H1 (cell line): ENCODE data around the gene BECN2. TPM values are rescaled to one million over a fixed set of nuclear protein-coding genes. Genes with fewer than 3 reads are reported as not detected.

ENCODE experiments used
- CTCF ChIA-PET: fragments of 300-600 bp; sonication (Branson Sonifier 250); formaldehyde crosslinking; loops from one replicate; lab custom pipeline; 2021; ENCODE audit not compliant: partially characterized antibody; lab: Charles Lee
- POLR2A ChIA-PET: fragments of 300-600 bp; sonication (Branson Sonifier 250); formaldehyde crosslinking; loops from one replicate; lab custom pipeline; 2021; ENCODE audit warnings: inconsistent platforms; ENCODE audit not compliant: partially characterized antibody; lab: Charles Lee
- DNase-seq, 2 experiments: peaks; one replicate each; pipeline versions ENCODE4 v3.0.0 to v3.0.0-alpha.2; 2010 to 2022; ENCODE audit warnings: low spot score in 2 of 2, low read depth in 1 of 2, mixed read lengths in 1 of 2
- FAIRE-seq: peaks from 2 replicates; lab custom pipeline; 2011; peaks lifted over from hg19 to GRCh38; lab: Jason Lieb, UNC
- H2AFZ ChIP-seq: 2 replicates; pipeline ENCODE4 v1.8.1; 2012; ENCODE audit warnings: low read length, inconsistent platforms
- H2AK5ac ChIP-seq: 2 replicates; pipeline ENCODE4 v1.6.1; 2013; ENCODE audit warnings: low read depth, low read length
- H2BK120ac ChIP-seq: replicated peaks from 2 replicates; pipeline ENCODE3; 2013; ENCODE audit warnings: low read depth, low read length, inconsistent platforms
- H2BK12ac ChIP-seq: 2 replicates; pipeline ENCODE4 v1.6.1; 2013; ENCODE audit warnings: low read depth, low read length
- H2BK15ac ChIP-seq: 2 replicates; pipeline ENCODE4 v1.6.1; 2013; ENCODE audit warnings: low read length
- H2BK20ac ChIP-seq: 2 replicates; pipeline ENCODE4 v1.6.1; 2013; ENCODE audit warnings: low read length
- H2BK5ac ChIP-seq: 2 replicates; pipeline ENCODE4 v1.6.1; 2013; ENCODE audit warnings: low read depth, low read length
- H3K14ac ChIP-seq: 2 replicates; pipeline ENCODE4 v1.6.1; 2013; ENCODE audit warnings: inconsistent platforms; ENCODE audit not compliant: insufficient read length
- H3K18ac ChIP-seq: 2 replicates; pipeline ENCODE4 v1.6.1; 2013; ENCODE audit warnings: low read length; ENCODE audit errors: extremely low read depth
- H3K23ac ChIP-seq: 2 replicates; pipeline ENCODE4 v1.6.1; 2013; ENCODE audit warnings: inconsistent platforms; ENCODE audit not compliant: insufficient read length
- H3K23me2 ChIP-seq: 2 replicates; pipeline ENCODE4 v1.6.1; 2013; ENCODE audit warnings: low read depth, low read length
- H3K27ac ChIP-seq: 2 replicates; pipeline ENCODE4 v1.6.1; 2011; ENCODE audit warnings: low read depth, low read length, inconsistent platforms
- H3K27me3 ChIP-seq, 4 experiments: replicated peaks in 1 of 4; 1 replicate in 1 of 4; 2 replicates in 3 of 4; pipeline versions ENCODE4 v1.6.1 to v1.8.1; 2011 to 2013; ENCODE audit warnings: low read length in 3 of 4, mild to moderate bottlenecking in 3 of 4, inconsistent platforms in 2 of 4, mixed read lengths in 2 of 4, moderate library complexity in 1 of 4; ENCODE audit not compliant: control insufficient read depth in 3 of 4, insufficient read depth in 3 of 4; ENCODE audit errors: extremely low read depth in 1 of 4
- H3K36me3 ChIP-seq, 4 experiments: 2 replicates each; pipeline versions ENCODE4 v1.6.1 to v1.8.1; 2011 to 2013; ENCODE audit warnings: mild to moderate bottlenecking in 4 of 4, low read length in 3 of 4, moderate library complexity in 2 of 4, control low read depth in 1 of 4, inconsistent platforms in 1 of 4; ENCODE audit not compliant: insufficient read depth in 4 of 4, control insufficient read depth in 2 of 4
- H3K4ac ChIP-seq: replicated peaks from 2 replicates; pipeline ENCODE3; 2013; ENCODE audit warnings: low read length, low read depth, mixed read lengths, inconsistent platforms; ENCODE audit not compliant: insufficient read length
- H3K4me1 ChIP-seq, 4 experiments: replicated peaks in 1 of 4; 1 replicate in 1 of 4; 2 replicates in 3 of 4; pipeline versions ENCODE4 v1.6.1 to v1.8.1; 2011 to 2013; ENCODE audit warnings: low read length in 3 of 4, inconsistent platforms in 2 of 4, mixed read lengths in 1 of 4; ENCODE audit not compliant: insufficient read depth in 4 of 4, control insufficient read depth in 3 of 4
- H3K4me2 ChIP-seq, 2 experiments: 2 replicates each; pipeline versions ENCODE4 v1.6.1 to v1.8.1; 2011 to 2013; ENCODE audit warnings: low read depth in 2 of 2, low read length in 2 of 2, control low read depth in 1 of 2, inconsistent platforms in 1 of 2, mild to moderate bottlenecking in 1 of 2; ENCODE audit not compliant: insufficient read depth in 1 of 2
- H3K4me3 ChIP-seq, 4 experiments: fragments of 200-600, 300-600 bp in 1 of 4; sonication (generic), shearing (Covaris generic), sonication (Bioruptor Twin) in 1 of 4; 2 replicates each; pipeline versions ENCODE4 v1.5.1 to v1.8.1; 2011 to 2016; ENCODE audit warnings: low read length in 4 of 4, low read depth in 3 of 4, control low read depth in 2 of 4, inconsistent platforms in 2 of 4, mild to moderate bottlenecking in 2 of 4, mixed read lengths in 1 of 4, moderate library complexity in 1 of 4; ENCODE audit not compliant: insufficient read depth in 2 of 4; ENCODE audit errors: extremely low read depth in 1 of 4
- H3K56ac ChIP-seq: replicated peaks from 2 replicates; pipeline ENCODE3; 2013; ENCODE audit warnings: low read depth, mild to moderate bottlenecking, mixed read lengths, low read length, inconsistent platforms; ENCODE audit not compliant: insufficient read length
- H3K79me1 ChIP-seq: 2 replicates; pipeline ENCODE4 v1.6.1; 2013; ENCODE audit warnings: low read depth, low read length, control low read depth
- H3K79me2 ChIP-seq, 2 experiments: 2 replicates each; pipeline versions ENCODE4 v1.6.1 to v1.8.1; 2012 to 2013; ENCODE audit warnings: low read length in 2 of 2, mild to moderate bottlenecking in 2 of 2, inconsistent platforms in 1 of 2; ENCODE audit not compliant: insufficient read depth in 2 of 2, control insufficient read depth in 1 of 2
- H3K9ac ChIP-seq, 4 experiments: replicated peaks in 1 of 4; 1 replicate in 1 of 4; 2 replicates in 3 of 4; pipeline versions ENCODE4 v1.6.1 to v1.8.1; 2011 to 2013; ENCODE audit warnings: low read depth in 3 of 4, low read length in 3 of 4, control low read depth in 2 of 4, mild to moderate bottlenecking in 2 of 4, moderate library complexity in 2 of 4, inconsistent platforms in 1 of 4; ENCODE audit errors: extremely low read depth in 1 of 4
- H3K9me3 ChIP-seq, 2 experiments: 2 replicates each; pipeline versions ENCODE4 v1.6.1 to v1.8.1; 2012 to 2013; ENCODE audit warnings: mild to moderate bottlenecking in 2 of 2, moderate library complexity in 2 of 2, control low read depth in 1 of 2, inconsistent platforms in 1 of 2, low read depth in 1 of 2, low read length in 1 of 2, mixed read lengths in 1 of 2; ENCODE audit not compliant: insufficient read depth in 2 of 2
- H4K20me1 ChIP-seq, 2 experiments: replicated peaks in 1 of 2; 2 replicates each; pipeline versions ENCODE3 to v1.8.1; 2011 to 2013; ENCODE audit warnings: inconsistent platforms in 2 of 2, low read length in 2 of 2, mild to moderate bottlenecking in 1 of 2; ENCODE audit not compliant: insufficient read depth in 2 of 2, control insufficient read depth in 1 of 2
- H4K5ac ChIP-seq: 2 replicates; pipeline ENCODE4 v1.6.1; 2013; ENCODE audit warnings: low read length, low read depth, mixed read lengths, inconsistent platforms; ENCODE audit not compliant: insufficient read length
- H4K8ac ChIP-seq: 2 replicates; pipeline ENCODE4 v1.8.0; 2013; ENCODE audit warnings: mild to moderate bottlenecking, moderate library complexity, low read length, inconsistent platforms; ENCODE audit not compliant: insufficient read depth; ENCODE audit errors: extremely low read depth
- H4K91ac ChIP-seq: replicated peaks from 2 replicates; pipeline ENCODE3; 2013; ENCODE audit warnings: low read length, mixed read lengths, inconsistent platforms; ENCODE audit not compliant: insufficient read length
- CBX5 ChIP-seq: fragments of 300-800, 300-1000 bp; sonication (generic); IDR thresholded peaks from 2 replicates; pipeline ENCODE4 v1.7.1; 2016; ENCODE audit warnings: antibody characterized with exemption, low read length, low read depth
- CEBPB ChIP-seq: IDR thresholded peaks from 2 replicates; pipeline ENCODE4 v1.6.1; 2012; ENCODE audit warnings: low read depth, low read length
- CREB1 ChIP-seq: IDR thresholded peaks from 2 replicates; pipeline ENCODE4 v1.6.1; 2012; ENCODE audit warnings: inconsistent platforms
- CTCF ChIP-seq, 3 experiments: IDR thresholded peaks; 1 replicate in 2 of 3; 2 replicates in 1 of 3; pipeline versions ENCODE4 v1.5.1 to v1.6.1; 2011; ENCODE audit warnings: low read length in 3 of 3, mild to moderate bottlenecking in 3 of 3, inconsistent platforms in 2 of 3, low read depth in 1 of 3, moderate library complexity in 1 of 3; ENCODE audit not compliant: insufficient read depth in 1 of 3; ENCODE audit errors: control extremely low read depth in 1 of 3
- FOSL1 ChIP-seq: IDR thresholded peaks from 2 replicates; pipeline ENCODE4 v1.6.1; 2011; ENCODE audit warnings: mild to moderate bottlenecking, low read depth, low read length, moderate library complexity; ENCODE audit not compliant: insufficient read depth
- GTF2F1 ChIP-seq: IDR thresholded peaks from 2 replicates; pipeline ENCODE4 v1.6.1; 2012; ENCODE audit warnings: low read depth, low read length, improper control_type of control experiment, borderline replicate concordance
- KDM4A ChIP-seq: IDR thresholded peaks from one replicate; pipeline ENCODE4 v1.7.1; 2012; ENCODE audit warnings: low read depth, mild to moderate bottlenecking, moderate library complexity, low read length, inconsistent platforms; ENCODE audit not compliant: severe bottlenecking
- NANOG ChIP-seq: IDR thresholded peaks from 2 replicates; pipeline ENCODE4 v1.6.1; 2011; ENCODE audit warnings: low read length, low read depth, mild to moderate bottlenecking, inconsistent platforms; ENCODE audit not compliant: insufficient read depth, poor library complexity, severe bottlenecking
- NRF1 ChIP-seq: IDR thresholded peaks from 2 replicates; pipeline ENCODE4 v1.6.1; 2011; ENCODE audit warnings: mild to moderate bottlenecking, low read depth, low read length, improper control_type of control experiment
- USF2 ChIP-seq: IDR thresholded peaks from 2 replicates; pipeline ENCODE4 v1.6.1; 2011; ENCODE audit warnings: low read length, improper control_type of control experiment
- ZNF274 ChIP-seq: IDR thresholded peaks from 2 replicates; pipeline ENCODE4 v1.7.0; 2012; ENCODE audit warnings: low read length, borderline replicate concordance; ENCODE audit errors: extremely low read depth
- WGBS, 2 experiments: shearing (Covaris generic) in 1 of 2; methylation state at CpG; one replicate each; pipeline versions ENCODE4 v1.1.6 to v1.1.7; 2013 to 2015; ENCODE audit warnings: low lambda C conversion rate in 2 of 2, mixed read lengths in 2 of 2, inconsistent platforms in 1 of 2, low coverage in 1 of 2, missing lambda C conversion rate in 1 of 2; ENCODE audit not compliant: insufficient replicate concordance in 2 of 2, insufficient coverage in 1 of 2, insufficient read length in 1 of 2; ENCODE audit errors: extremely low coverage in 1 of 2, missing lambda C conversion rate in 1 of 2; 5-methylcytosine and 5-hydroxymethylcytosine counted together
- polyA plus RNA-seq, 7 experiments: library from polyadenylated mRNA; depleted of rRNA in 3 of 7; stranded (reverse) in 5 of 7; unstranded in 2 of 7; fragments of >200 nt in 5 of 7; fragments of 200-250 nt in 2 of 7; gene quantifications; 1 replicate in 5 of 7; 2 replicates in 1 of 7; 4 replicates in 1 of 7; pipeline versions ENCODE4 v1.2.1 to v1.2.3, GENCODE V29; 2011 to 2013; ENCODE audit warnings: missing spikeins in 2 of 7, mixed read lengths in 2 of 7
- total RNA-seq: library from RNA; stranded (reverse); fragmentation: NEBNext Ultra II Directional; extraction: Animal tissue kit (Norgen Biotek cat#: 25700); gene quantifications from 2 replicates; pipeline ENCODE4 v1.2.1, GENCODE V29; 2021

BECN2 gene
- total and polyA plus RNA-seq, 2 of the 8 experiments (the other 6 are each of a cell fraction or from before 2014, with no cell fraction given): not detected

GRCh38 chr1:241968611-241969010 is 11.0 kb downstream of the BECN2 start:
- CTCF ChIA-PET: interaction anchor here (0.7 to 1.0 kb wide), 2 partner anchors 17 to 48 kb away, joined by 3 to 4 read pairs; no protein-coding TSS in a partner anchor
- no peak overlapping the region for H3K9ac ChIP-seq
- H2AK5ac ChIP-seq: no peak overlapping the region
- no peaks in the 10 kb centered on the region for H3K4me1 ChIP-seq
- no peaks in the 10 kb centered on the region for H3K36me3 ChIP-seq
- no peaks in the 10 kb centered on the region for H3K79me1 ChIP-seq
- H3K27me3 ChIP-seq: no peaks in the 10 kb centered on the region
- H2BK5ac ChIP-seq: no peak overlapping the region
- H4K8ac ChIP-seq: no peak overlapping the region
- no peak overlapping the region for H3K56ac ChIP-seq
- DNase-seq (no peak), FAIRE-seq (no peak)
- H3K14ac ChIP-seq: no peak overlapping the region
- no peak overlapping the region for H2BK120ac ChIP-seq
- no peak overlapping the region for H3K4ac ChIP-seq
- no peaks in the 10 kb centered on the region for H3K23me2 ChIP-seq
- H2AFZ ChIP-seq: no peak overlapping the region
- H3K9me3 ChIP-seq: no peaks in the 10 kb centered on the region
- POLR2A ChIA-PET: no interaction called here
- H4K91ac ChIP-seq: no peak overlapping the region
- H3K4me3 ChIP-seq: no peak overlapping the region
- WGBS, 2 experiments: 75% methylated on average over 4 of the region's 4 CpGs; no CpG with 5 or more reads in 1 of the 2 experiments
- no peak overlapping the region for H3K4me2 ChIP-seq
- H4K5ac ChIP-seq: no peak overlapping the region
- H3K27ac ChIP-seq: no peak overlapping the region
- no peak overlapping the region for H3K23ac ChIP-seq
- H2BK15ac ChIP-seq: no peak overlapping the region
- H2BK20ac ChIP-seq: no peak overlapping the region
- H4K20me1 ChIP-seq: no peaks in the 10 kb centered on the region
- H3K18ac ChIP-seq: no peak overlapping the region
- no peak overlapping the region for H2BK12ac ChIP-seq
- H3K79me2 ChIP-seq: no peaks in the 10 kb centered on the region
- TF ChIP-seq NANOG: no peak
- no peak for TF ChIP-seq FOSL1
- TF ChIP-seq ZNF274: no peak
- TF ChIP-seq CREB1: no peak
- no peak for TF ChIP-seq KDM4A
- TF ChIP-seq USF2: no peak
- no peak for TF ChIP-seq CBX5
- TF ChIP-seq CTCF (IDR thresholded peaks at IDR 0.05; ENCODE audit: control extremely low read depth in 1 of 3, insufficient read depth in 1 of 3, low read depth in 1 of 3, low read length in 3 of 3): no peak
- no peak for TF ChIP-seq CEBPB
- TF ChIP-seq GTF2F1: no peak
- TF ChIP-seq NRF1: no peak
